ENCODE measurements around the gene RET. TPM values are rescaled to one million over a fixed set of nuclear protein-coding genes. Genes with fewer than 3 reads are reported as not detected.

RET gene
- total and polyA plus RNA-seq, 9 donors = 0.12 to 1.6 (median 0.75) TPM

GRCh38 chr10:43126759-43127424, 50.0 kb downstream of the RET start:
- intact Hi-C loops (cut with DNase I) = no loop called here
- Histone ChIP-seq H3K27ac (no peak overlapping the region), H3K4me3 (no peak overlapping the region), H3K27me3 (no peaks in the 10 kb centered on the region), H3K9me3 (no peaks in the 10 kb centered on the region), H3K4me1 (ENCODE audit: insufficient read depth) (no peaks in the 10 kb centered on the region), H3K36me3 (no peaks in the 10 kb centered on the region)
- 88 to 89% (median 88%) methylated on average over 7 of the region's 7 CpGs for WGBS, 3 donors
- peak in 2 of 5 donors; percentile 12 to 13 for DNase-seq
- TF ChIP-seq EP300 (IDR thresholded peaks at IDR 0.05) (no peak), POLR2A (IDR thresholded peaks at IDR 0.05) (no peak), CTCF (IDR thresholded peaks at IDR 0.05) (no peak)

- H3K27ac ChIP-seq = no peak overlapping the region
- no peaks in the 10 kb centered on the region for H3K27me3 ChIP-seq
- DNase-seq = peak in 1 of 5 donors; percentile 7
- intact Hi-C loops (cut with DNase I) = no loop called here
- H3K4me1 ChIP-seq (ENCODE audit: insufficient read depth) = no peaks in the 10 kb centered on the region
- no peak overlapping the region for H3K4me3 ChIP-seq
- H3K9me3 ChIP-seq = no peaks in the 10 kb centered on the region
- 77 to 82% (median 82%) methylated on average over 9 of the region's 9 CpGs for WGBS, 3 donors
- TF ChIP-seq CTCF (IDR thresholded peaks at IDR 0.05) (no peak), EP300 (IDR thresholded peaks at IDR 0.05) (no peak), POLR2A (IDR thresholded peaks at IDR 0.05) (no peak)
- H3K36me3 ChIP-seq = no peaks in the 10 kb centered on the region
These were observed 50.6 kb downstream of the RET start for GRCh38 chr10:43127442-43127841.

GRCh38 chr10:43128331-43128730, 51.5 kb downstream of the RET start:
- H3K4me3 ChIP-seq = no peak overlapping the region
- DNase-seq = no peak
- H3K27me3 ChIP-seq = no peaks in the 10 kb centered on the region
- WGBS, 3 donors = 76 to 89% (median 78%) methylated on average over 8 of the region's 8 CpGs
- H3K4me1 ChIP-seq (ENCODE audit: insufficient read depth) = no peaks in the 10 kb centered on the region
- no peak overlapping the region for H3K27ac ChIP-seq
- no peak for TF ChIP-seq CTCF (IDR thresholded peaks at IDR 0.05)
- TF ChIP-seq EP300 (IDR thresholded peaks at IDR 0.05) = no peak
- TF ChIP-seq POLR2A (IDR thresholded peaks at IDR 0.05) = no peak
- intact Hi-C loops (cut with DNase I) = no loop called here
- H3K9me3 ChIP-seq = no peaks in the 10 kb centered on the region
- H3K36me3 ChIP-seq = no peaks in the 10 kb centered on the region

- Histone ChIP-seq H3K9me3 (no peaks in the 10 kb centered on the region), H3K4me3 (no peak overlapping the region), H3K36me3 (no peaks in the 10 kb centered on the region), H3K27ac (no peak overlapping the region), H3K4me1 (ENCODE audit: insufficient read depth) (no peaks in the 10 kb centered on the region), H3K27me3 (no peaks in the 10 kb centered on the region)
- WGBS, 3 donors = 61 to 65% (median 63%) methylated on average over 6 of the region's 6 CpGs
- DNase-seq = peak in 1 of 5 donors; percentile 29
- intact Hi-C loops (cut with DNase I) = no loop called here
- TF ChIP-seq POLR2A (IDR thresholded peaks at IDR 0.05) (no peak), EP300 (IDR thresholded peaks at IDR 0.05) (no peak), CTCF (IDR thresholded peaks at IDR 0.05) (no peak)
These were observed 52.3 kb downstream of the RET start for GRCh38 chr10:43128958-43129706.

Measured in ovary (tissue), 9 donors.